Measurements from ENCODE around the gene ZNF750.

Gene ZNF750

GRCh38 chr17:82808921-82809905 lies 30.6 kb downstream of the ZNF750 start:
- TF ChIP-seq, protein P1, sequence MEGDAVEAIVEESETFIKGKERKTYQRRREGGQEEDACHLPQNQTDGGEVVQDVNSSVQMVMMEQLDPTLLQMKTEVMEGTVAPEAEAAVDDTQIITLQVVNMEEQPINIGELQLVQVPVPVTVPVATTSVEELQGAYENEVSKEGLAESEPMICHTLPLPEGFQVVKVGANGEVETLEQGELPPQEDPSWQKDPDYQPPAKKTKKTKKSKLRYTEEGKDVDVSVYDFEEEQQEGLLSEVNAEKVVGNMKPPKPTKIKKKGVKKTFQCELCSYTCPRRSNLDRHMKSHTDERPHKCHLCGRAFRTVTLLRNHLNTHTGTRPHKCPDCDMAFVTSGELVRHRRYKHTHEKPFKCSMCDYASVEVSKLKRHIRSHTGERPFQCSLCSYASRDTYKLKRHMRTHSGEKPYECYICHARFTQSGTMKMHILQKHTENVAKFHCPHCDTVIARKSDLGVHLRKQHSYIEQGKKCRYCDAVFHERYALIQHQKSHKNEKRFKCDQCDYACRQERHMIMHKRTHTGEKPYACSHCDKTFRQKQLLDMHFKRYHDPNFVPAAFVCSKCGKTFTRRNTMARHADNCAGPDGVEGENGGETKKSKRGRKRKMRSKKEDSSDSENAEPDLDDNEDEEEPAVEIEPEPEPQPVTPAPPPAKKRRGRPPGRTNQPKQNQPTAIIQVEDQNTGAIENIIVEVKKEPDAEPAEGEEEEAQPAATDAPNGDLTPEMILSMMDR (IDR thresholded peaks at IDR 0.05; ENCODE audit: extremely low read depth, insufficient read depth, missing control alignments), result no peak
- in situ Hi-C loops (cut with MboI; ENCODE audit: low pct_unique_long_range_greater_than_20kb, low sequenced_read_pairs, unreplicated experiment), result no loop called here
- no peak for DNase-seq (ENCODE audit: low spot score)

GRCh38 chr17:82808006-82808405 lies 31.8 kb downstream of the ZNF750 start:
- no peak for DNase-seq (ENCODE audit: low spot score)
- in situ Hi-C loops (cut with MboI; ENCODE audit: low pct_unique_long_range_greater_than_20kb, low sequenced_read_pairs, unreplicated experiment), result no loop called here
- TF ChIP-seq, protein P1 (IDR thresholded peaks at IDR 0.05; ENCODE audit: extremely low read depth, insufficient read depth, missing control alignments), result no peak

- in situ Hi-C loops (cut with MboI; ENCODE audit: low pct_unique_long_range_greater_than_20kb, low sequenced_read_pairs, unreplicated experiment), result no loop called here
- TF ChIP-seq, protein P1 (IDR thresholded peaks at IDR 0.05; ENCODE audit: extremely low read depth, insufficient read depth, missing control alignments), result no peak
- no peak for DNase-seq (ENCODE audit: low spot score)
Measured at GRCh38 chr17:82807562-82807961, 32.3 kb downstream of the ZNF750 start.

DNA sequence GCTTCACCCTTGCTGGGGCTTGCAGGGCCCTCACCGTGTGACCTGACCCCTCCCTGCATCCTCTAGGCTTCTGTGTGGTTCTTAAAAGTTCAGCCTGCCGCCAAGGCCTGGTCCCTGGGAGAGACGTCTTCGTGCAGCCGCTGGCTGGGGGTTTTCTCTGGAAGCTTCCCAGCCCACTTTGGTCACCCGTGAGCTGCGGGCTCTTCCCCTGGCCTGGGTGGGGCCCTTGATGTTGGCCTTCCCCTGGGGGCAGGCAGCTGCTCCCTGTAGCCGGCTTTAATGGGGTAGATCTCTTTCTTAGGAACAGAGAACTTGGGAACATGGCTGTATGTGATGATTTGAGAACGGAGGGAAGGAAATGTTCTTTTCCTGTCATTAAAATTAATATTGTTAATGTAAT lies 32.7 kb downstream of the ZNF750 start:
- TF ChIP-seq, protein P1 (IDR thresholded peaks at IDR 0.05; ENCODE audit: extremely low read depth, insufficient read depth, missing control alignments), result no peak
- DNase-seq (ENCODE audit: low spot score), result no peak
- in situ Hi-C loops (cut with MboI; ENCODE audit: low pct_unique_long_range_greater_than_20kb, low sequenced_read_pairs, unreplicated experiment), result no loop called here

- in situ Hi-C loops (cut with MboI; ENCODE audit: low pct_unique_long_range_greater_than_20kb, low sequenced_read_pairs, unreplicated experiment), result no loop called here
- TF ChIP-seq, protein P1 (IDR thresholded peaks at IDR 0.05; ENCODE audit: extremely low read depth, insufficient read depth, missing control alignments), result no peak
- no peak for DNase-seq (ENCODE audit: low spot score)
Measured at GRCh38 chr17:82806645-82807044, 33.2 kb downstream of the ZNF750 start.

DNA sequence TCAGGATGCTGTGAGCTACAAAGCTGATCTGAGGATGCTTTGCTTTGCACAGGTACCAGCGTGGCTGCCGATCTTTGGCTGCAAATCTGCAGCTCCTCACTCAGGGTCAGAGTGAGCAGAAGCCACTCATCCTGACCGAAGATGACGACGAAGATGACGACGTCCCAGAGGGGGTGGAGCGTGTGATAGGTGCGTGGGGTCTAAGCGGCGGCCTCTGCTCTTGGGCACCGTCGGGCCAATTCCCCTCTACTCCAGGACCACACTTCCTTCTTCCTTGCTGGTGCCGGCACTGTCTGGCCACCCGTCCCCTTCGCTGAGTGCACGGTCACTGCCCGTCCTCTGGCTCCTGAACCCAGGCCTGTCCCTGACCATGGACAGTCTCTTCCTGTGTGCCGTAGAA lies 34.0 kb downstream of the ZNF750 start:
- TF ChIP-seq, protein P1 (IDR thresholded peaks at IDR 0.05; ENCODE audit: extremely low read depth, insufficient read depth, missing control alignments), result no peak
- in situ Hi-C loops (cut with MboI; ENCODE audit: low pct_unique_long_range_greater_than_20kb, low sequenced_read_pairs, unreplicated experiment), result no loop called here
- no peak for DNase-seq (ENCODE audit: low spot score)
